ENCODE results near the gene PPP1R15A. TPM values are rescaled to one million over a fixed set of nuclear protein-coding genes. Genes with fewer than 3 reads are reported as not detected.

The PPP1R15A gene
- polyA plus RNA-seq, 1 donor from 2014 or later = 73.6 TPM

DNA sequence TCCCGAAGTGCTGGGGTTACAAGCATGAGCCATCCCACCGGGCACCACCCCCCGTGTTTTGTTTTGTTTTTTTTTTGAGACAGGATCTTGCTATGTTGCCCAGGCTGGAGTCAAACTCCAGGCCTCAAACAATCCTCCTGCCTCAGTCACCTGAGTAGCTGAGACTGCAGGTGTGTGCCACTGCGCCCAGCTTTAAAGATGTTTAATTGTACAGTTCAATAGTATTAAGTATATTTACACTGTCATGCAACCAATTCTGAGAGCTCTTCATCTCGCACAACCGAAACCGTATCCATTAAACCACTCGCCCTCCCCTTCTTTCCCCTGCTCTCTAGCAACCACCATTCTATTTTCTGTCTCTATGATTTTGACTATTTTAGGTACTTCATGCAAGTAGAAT lies 43.5 kb downstream of the PPP1R15A start:
- Histone ChIP-seq H3K9me2 (ENCODE audit: insufficient read depth, low read length) (no peaks in the 10 kb centered on the region), H3K9me3 (ENCODE audit: low read length) (no peaks in the 10 kb centered on the region), H3K27ac (ENCODE audit: low read length) (no peak overlapping the region), H2AFZ (ENCODE audit: low read depth, low read length) (no peak overlapping the region), H4K20me1 (ENCODE audit: insufficient read depth) (no peaks in the 10 kb centered on the region), H3K9ac (ENCODE audit: low read length) (no peak overlapping the region), H3K4me2 (ENCODE audit: low read length) (no peak overlapping the region), H3K27me3 (ENCODE audit: insufficient read depth, low read depth, low read length) (no peaks in the 10 kb centered on the region), H3K4me3 (ENCODE audit: low read length) (no peak overlapping the region), H3K36me3 (ENCODE audit: insufficient read depth, low read length) (no peaks in the 10 kb centered on the region), H3K79me2 (replicated peaks; ENCODE audit: insufficient read depth, low read length) (no peaks in the 10 kb centered on the region), H3F3A (ENCODE audit: insufficient read depth, low read length, poor library complexity, severe bottlenecking) (no peaks in the 10 kb centered on the region)
- TF ChIP-seq, protein P1, sequence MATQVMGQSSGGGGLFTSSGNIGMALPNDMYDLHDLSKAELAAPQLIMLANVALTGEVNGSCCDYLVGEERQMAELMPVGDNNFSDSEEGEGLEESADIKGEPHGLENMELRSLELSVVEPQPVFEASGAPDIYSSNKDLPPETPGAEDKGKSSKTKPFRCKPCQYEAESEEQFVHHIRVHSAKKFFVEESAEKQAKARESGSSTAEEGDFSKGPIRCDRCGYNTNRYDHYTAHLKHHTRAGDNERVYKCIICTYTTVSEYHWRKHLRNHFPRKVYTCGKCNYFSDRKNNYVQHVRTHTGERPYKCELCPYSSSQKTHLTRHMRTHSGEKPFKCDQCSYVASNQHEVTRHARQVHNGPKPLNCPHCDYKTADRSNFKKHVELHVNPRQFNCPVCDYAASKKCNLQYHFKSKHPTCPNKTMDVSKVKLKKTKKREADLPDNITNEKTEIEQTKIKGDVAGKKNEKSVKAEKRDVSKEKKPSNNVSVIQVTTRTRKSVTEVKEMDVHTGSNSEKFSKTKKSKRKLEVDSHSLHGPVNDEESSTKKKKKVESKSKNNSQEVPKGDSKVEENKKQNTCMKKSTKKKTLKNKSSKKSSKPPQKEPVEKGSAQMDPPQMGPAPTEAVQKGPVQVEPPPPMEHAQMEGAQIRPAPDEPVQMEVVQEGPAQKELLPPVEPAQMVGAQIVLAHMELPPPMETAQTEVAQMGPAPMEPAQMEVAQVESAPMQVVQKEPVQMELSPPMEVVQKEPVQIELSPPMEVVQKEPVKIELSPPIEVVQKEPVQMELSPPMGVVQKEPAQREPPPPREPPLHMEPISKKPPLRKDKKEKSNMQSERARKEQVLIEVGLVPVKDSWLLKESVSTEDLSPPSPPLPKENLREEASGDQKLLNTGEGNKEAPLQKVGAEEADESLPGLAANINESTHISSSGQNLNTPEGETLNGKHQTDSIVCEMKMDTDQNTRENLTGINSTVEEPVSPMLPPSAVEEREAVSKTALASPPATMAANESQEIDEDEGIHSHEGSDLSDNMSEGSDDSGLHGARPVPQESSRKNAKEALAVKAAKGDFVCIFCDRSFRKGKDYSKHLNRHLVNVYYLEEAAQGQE (IDR thresholded peaks at IDR 0.05; ENCODE audit: borderline replicate concordance) = no peak
- TF ChIP-seq EZH2 (IDR thresholded peaks at IDR 0.05; ENCODE audit: borderline replicate concordance, insufficient read depth, low read length, poor library complexity, severe bottlenecking) = no peak
- no peak for TF ChIP-seq POLR2AphosphoS5 (IDR thresholded peaks at IDR 0.05)
- TF ChIP-seq RAD21 (conservative IDR thresholded peaks at IDR 0.05) = no peak
- TF ChIP-seq SMC3 (conservative IDR thresholded peaks at IDR 0.05; ENCODE audit: poor library complexity) = no peak
- TF ChIP-seq, protein P2, sequence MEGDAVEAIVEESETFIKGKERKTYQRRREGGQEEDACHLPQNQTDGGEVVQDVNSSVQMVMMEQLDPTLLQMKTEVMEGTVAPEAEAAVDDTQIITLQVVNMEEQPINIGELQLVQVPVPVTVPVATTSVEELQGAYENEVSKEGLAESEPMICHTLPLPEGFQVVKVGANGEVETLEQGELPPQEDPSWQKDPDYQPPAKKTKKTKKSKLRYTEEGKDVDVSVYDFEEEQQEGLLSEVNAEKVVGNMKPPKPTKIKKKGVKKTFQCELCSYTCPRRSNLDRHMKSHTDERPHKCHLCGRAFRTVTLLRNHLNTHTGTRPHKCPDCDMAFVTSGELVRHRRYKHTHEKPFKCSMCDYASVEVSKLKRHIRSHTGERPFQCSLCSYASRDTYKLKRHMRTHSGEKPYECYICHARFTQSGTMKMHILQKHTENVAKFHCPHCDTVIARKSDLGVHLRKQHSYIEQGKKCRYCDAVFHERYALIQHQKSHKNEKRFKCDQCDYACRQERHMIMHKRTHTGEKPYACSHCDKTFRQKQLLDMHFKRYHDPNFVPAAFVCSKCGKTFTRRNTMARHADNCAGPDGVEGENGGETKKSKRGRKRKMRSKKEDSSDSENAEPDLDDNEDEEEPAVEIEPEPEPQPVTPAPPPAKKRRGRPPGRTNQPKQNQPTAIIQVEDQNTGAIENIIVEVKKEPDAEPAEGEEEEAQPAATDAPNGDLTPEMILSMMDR (IDR thresholded peaks at IDR 0.05; ENCODE audit: poor library complexity, severe bottlenecking) = no peak
- no peak for TF ChIP-seq TAF1 (IDR thresholded peaks at IDR 0.05; ENCODE audit: low read depth)
- TF ChIP-seq EP300 (conservative IDR thresholded peaks at IDR 0.05; ENCODE audit: poor library complexity, severe bottlenecking) = no peak
- no peak for TF ChIP-seq MXI1 (conservative IDR thresholded peaks at IDR 0.05; ENCODE audit: poor library complexity, severe bottlenecking)

DNA sequence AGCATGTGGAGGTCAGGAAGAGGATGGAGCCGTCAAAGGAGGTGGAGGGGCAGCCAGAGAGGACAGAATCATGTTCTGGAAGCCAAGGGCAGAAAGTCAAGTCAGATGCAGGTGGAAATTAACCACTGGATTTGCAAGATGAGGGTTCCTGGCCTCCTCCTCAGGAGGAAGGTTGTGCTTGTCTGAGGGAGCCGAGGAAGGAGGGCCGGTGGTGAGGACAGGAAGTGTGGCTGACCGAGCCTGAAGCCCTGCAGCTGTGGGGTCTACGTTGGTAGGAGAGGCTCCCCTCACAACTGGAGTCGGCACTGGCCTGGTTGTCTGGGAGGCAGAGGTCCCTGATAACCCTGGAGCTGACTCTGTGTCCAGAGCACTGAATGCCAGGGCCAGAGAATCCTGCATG lies 45.9 kb downstream of the PPP1R15A start:
- H3K9me2 ChIP-seq (ENCODE audit: insufficient read depth, low read length) = no peaks in the 10 kb centered on the region
- H3K36me3 ChIP-seq (ENCODE audit: insufficient read depth, low read length) = no peaks in the 10 kb centered on the region
- H3K4me3 ChIP-seq (ENCODE audit: low read length) = no peak overlapping the region
- no peak overlapping the region for H2AFZ ChIP-seq (ENCODE audit: low read depth, low read length)
- H3K27ac ChIP-seq (ENCODE audit: low read length) = no peak overlapping the region
- TF ChIP-seq, protein P1 (IDR thresholded peaks at IDR 0.05; ENCODE audit: borderline replicate concordance) = no peak
- TF ChIP-seq TAF1 (IDR thresholded peaks at IDR 0.05; ENCODE audit: low read depth) (no peak), RAD21 (conservative IDR thresholded peaks at IDR 0.05) (no peak), EP300 (conservative IDR thresholded peaks at IDR 0.05; ENCODE audit: poor library complexity, severe bottlenecking) (no peak), POLR2AphosphoS5 (IDR thresholded peaks at IDR 0.05) (no peak), EZH2 (IDR thresholded peaks at IDR 0.05; ENCODE audit: borderline replicate concordance, insufficient read depth, low read length, poor library complexity, severe bottlenecking) (no peak), MXI1 (conservative IDR thresholded peaks at IDR 0.05; ENCODE audit: poor library complexity, severe bottlenecking) (no peak), SMC3 (conservative IDR thresholded peaks at IDR 0.05; ENCODE audit: poor library complexity) (no peak)
- TF ChIP-seq, protein P2 (IDR thresholded peaks at IDR 0.05; ENCODE audit: poor library complexity, severe bottlenecking) = no peak
- H3K9ac ChIP-seq (ENCODE audit: low read length) = no peak overlapping the region
- H3K27me3 ChIP-seq (ENCODE audit: insufficient read depth, low read depth, low read length) = no peaks in the 10 kb centered on the region
- no peaks in the 10 kb centered on the region for H3K79me2 ChIP-seq (replicated peaks; ENCODE audit: insufficient read depth, low read length)
- H3K9me3 ChIP-seq (ENCODE audit: low read length) = no peaks in the 10 kb centered on the region
- H3F3A ChIP-seq (ENCODE audit: insufficient read depth, low read length, poor library complexity, severe bottlenecking) = no peaks in the 10 kb centered on the region
- H4K20me1 ChIP-seq (ENCODE audit: insufficient read depth) = no peaks in the 10 kb centered on the region
- no peak overlapping the region for H3K4me2 ChIP-seq (ENCODE audit: low read length)

Measured in neural cell (in vitro differentiated cells).